ENCODE data around the gene TNIP1.

TNIP1 gene

DNA sequence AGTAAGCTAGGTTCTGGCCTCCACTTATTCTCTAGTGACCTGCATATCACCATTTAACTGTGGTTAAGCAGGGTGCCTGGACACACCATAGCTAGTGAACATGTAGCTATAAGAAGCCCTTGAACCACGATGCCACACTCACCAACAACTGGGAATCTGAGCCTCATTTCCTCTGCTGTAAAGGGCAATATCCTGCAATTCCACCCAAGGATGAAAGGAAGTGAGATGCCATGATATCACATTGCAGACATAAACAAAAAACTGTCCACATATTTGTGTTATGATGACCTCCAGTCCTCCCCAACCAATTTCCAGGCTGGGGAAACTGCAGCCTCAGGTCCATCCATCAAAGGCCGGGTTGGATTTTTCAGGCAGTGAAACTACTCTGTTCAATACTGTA is 10.4 kb downstream of the TNIP1 start:
- Mint-ChIP-seq H3K4me3 (no peak overlapping the region), H3K4me1 (peaks cover 96% of the 10 kb centered on the region), H3K27ac (no peak overlapping the region), H3K27me3 (no peaks in the 10 kb centered on the region), H3K9me3 (no peaks in the 10 kb centered on the region), H3K36me3 (ENCODE audit: low read depth) (peaks cover 47% of the 10 kb centered on the region)
- no peak for DNase-seq
- no peak for ATAC-seq

DNA sequence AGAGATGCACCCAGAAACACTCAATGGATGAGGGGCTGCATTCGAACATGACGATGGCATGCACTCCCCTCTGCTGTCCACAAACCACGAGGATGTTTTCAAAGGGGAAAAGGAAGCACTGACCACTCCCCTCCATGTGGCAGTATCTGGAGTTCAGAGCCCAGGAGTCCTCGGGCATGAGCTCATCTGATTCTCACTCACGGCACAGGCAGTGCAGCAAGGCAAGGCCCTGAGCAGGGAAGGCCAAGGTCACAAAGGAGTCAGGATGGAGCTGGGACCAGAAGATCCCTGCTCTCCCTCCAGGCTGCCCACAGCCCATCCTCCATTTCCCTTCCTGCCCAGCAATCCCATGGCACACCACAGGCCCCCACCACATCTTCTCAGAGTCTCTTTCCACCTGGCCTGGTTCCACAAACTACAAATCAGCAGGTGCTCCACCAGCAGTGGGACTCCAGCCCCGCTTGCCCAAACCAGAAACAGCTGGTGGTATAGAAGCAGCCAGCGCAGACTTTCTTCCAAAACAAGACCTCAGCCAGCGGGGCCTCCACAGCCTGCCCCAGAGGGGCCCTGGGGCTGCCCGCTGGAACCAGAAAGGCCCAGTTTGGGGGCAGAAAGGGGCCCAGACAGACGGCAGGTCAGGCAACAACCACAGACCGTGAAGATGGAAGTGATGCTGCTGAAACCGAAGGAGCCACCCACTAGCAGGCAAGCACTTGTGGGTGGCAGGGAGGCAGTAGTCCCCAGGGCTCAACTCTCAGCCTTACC is 12.2 kb downstream of the TNIP1 start:
- Mint-ChIP-seq H3K36me3 (ENCODE audit: low read depth) (peaks cover 35% of the 10 kb centered on the region), H3K9me3 (no peaks in the 10 kb centered on the region), H3K27ac (peak overlapping the region; percentile 83), H3K27me3 (no peaks in the 10 kb centered on the region), H3K4me3 (peak overlapping the region; percentile 55), H3K4me1 (peaks cover 99% of the 10 kb centered on the region)
- ATAC-seq (peak; percentile 83), DNase-seq (peak; percentile 77)

DNA sequence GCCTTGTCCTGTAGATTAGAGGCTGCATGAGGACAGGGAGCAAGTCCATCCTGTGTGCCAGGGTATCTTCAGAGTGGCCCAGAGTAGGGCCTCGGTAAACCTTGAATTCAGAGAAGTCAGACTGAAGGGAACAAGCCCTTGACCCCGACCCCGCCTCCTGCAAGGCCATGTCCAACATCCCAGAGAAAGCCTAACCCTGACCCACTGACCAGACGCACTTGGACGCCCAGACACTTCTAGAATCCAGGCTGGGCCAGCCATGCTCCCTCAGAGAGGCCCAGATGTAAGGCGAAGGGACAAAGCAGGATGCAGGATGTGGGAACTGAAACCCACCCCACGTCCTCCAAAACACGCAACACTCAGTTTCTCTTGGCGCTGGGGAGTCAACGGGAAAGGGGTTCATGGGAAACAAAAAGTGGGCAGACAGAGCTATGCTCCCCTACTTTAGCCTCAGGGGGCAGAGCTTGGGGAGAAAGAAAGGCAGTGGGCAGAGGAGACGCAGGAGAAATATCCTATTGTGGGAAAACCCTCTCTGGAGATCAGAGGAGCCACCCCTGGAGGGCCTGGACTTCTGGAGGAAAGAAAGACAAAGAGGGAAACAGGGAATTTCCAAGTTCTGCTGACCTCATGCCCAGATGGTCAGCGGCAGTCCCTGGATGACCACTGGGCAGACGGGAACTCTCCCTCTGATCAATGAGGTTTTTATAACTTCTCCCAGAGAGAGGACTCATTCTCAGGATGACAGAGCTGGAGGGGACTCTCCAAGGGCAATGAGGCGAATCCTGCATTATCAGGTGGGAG is 13.0 kb downstream of the TNIP1 start:
- H3K36me3 Mint-ChIP-seq (ENCODE audit: low read depth): peaks cover 37% of the 10 kb centered on the region
- no peak for DNase-seq
- ATAC-seq: no peak
- H3K27ac Mint-ChIP-seq: peak overlapping the region; percentile 83
- peak overlapping the region; percentile 55 for H3K4me3 Mint-ChIP-seq
- no peaks in the 10 kb centered on the region for H3K9me3 Mint-ChIP-seq
- H3K27me3 Mint-ChIP-seq: no peaks in the 10 kb centered on the region
- H3K4me1 Mint-ChIP-seq: peaks cover 100% of the 10 kb centered on the region

DNA sequence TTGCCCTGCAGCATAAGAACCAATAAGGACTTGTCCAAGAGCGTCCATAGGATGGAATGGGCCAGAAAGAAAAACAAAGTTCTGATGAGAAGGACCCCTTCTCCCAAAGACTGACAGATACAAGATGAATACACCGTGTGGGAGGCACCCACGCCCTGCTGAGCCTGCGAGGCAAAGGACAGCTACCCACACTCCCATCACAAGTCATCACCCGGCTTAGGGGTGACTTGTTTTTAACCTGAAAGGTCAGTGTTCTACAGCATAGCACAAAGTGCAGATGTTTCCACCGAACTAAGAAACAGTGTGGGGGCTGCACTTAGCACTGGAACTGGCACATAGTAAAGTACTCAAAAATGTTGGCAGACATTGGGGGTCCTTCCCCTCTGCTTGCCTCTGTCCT is 13.9 kb downstream of the TNIP1 start:
- peak; percentile 54 for DNase-seq
- Mint-ChIP-seq H3K27ac (peak overlapping the region; percentile 83), H3K9me3 (no peaks in the 10 kb centered on the region), H3K27me3 (no peaks in the 10 kb centered on the region), H3K4me1 (peaks cover 100% of the 10 kb centered on the region), H3K4me3 (peak overlapping the region; percentile 55), H3K36me3 (ENCODE audit: low read depth) (peaks cover 46% of the 10 kb centered on the region)
- peak; percentile 56 for ATAC-seq

DNA sequence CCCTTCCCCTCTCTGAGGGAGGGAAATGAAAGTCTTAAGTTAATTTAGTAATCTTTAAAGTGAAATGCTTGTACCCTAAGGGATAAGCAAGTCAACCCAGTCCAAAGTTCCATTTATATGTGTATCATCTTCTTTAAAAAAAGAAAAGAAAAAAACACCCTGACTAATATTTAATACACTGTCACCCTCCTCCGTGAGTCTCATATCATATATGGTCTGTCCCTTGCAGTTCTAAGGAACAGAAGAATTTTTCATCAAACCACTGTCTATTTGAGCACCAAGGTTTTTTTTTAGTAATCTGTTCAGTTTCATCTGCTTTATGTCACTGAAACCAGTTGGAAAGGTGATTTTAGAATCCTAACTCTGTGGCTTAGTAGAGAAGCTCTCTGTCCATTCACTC is 15.2 kb downstream of the TNIP1 start:
- H3K27ac Mint-ChIP-seq: peak overlapping the region; percentile 83
- DNase-seq (no peak), ATAC-seq (peak; percentile 20)
- H3K4me1 Mint-ChIP-seq: peaks cover 99% of the 10 kb centered on the region
- no peaks in the 10 kb centered on the region for H3K9me3 Mint-ChIP-seq
- no peaks in the 10 kb centered on the region for H3K27me3 Mint-ChIP-seq
- peaks cover 54% of the 10 kb centered on the region for H3K36me3 Mint-ChIP-seq (ENCODE audit: low read depth)
- peak overlapping the region; percentile 57 for H3K4me3 Mint-ChIP-seq

DNA sequence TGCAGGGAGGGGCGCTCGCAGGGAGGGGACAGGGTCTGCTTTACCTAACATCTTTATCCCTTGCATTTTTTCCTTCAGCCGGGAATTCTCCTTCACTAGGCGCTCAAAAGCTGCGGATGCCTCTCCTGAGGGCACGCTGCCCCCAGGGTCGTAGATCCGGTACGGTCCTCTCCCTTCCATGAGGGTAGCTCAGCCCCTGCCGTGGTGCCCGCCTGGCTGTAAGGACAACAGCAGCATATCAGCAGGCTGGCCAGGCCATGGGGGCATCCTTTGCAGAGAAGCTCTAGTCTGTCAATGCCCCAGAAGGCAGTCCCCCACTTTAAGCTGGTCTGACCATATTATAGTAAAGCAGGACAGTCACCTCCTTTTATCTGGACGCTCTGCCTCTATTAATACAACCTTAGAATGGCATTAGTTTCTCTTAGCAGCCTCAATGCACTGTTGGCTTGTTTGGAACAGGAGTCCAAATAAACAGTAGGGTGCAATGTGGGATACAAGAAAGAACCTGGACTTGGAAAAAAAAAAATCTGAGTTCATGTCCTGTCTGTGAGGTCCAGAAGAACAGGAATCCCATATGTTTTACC is 15.8 kb downstream of the TNIP1 start:
- Mint-ChIP-seq H3K36me3 (ENCODE audit: low read depth) (peaks cover 57% of the 10 kb centered on the region), H3K4me3 (no peak overlapping the region), H3K9me3 (no peaks in the 10 kb centered on the region), H3K27me3 (no peaks in the 10 kb centered on the region), H3K27ac (peak overlapping the region; percentile 83), H3K4me1 (peaks cover 99% of the 10 kb centered on the region)
- no peak for ATAC-seq
- no peak for DNase-seq

DNA sequence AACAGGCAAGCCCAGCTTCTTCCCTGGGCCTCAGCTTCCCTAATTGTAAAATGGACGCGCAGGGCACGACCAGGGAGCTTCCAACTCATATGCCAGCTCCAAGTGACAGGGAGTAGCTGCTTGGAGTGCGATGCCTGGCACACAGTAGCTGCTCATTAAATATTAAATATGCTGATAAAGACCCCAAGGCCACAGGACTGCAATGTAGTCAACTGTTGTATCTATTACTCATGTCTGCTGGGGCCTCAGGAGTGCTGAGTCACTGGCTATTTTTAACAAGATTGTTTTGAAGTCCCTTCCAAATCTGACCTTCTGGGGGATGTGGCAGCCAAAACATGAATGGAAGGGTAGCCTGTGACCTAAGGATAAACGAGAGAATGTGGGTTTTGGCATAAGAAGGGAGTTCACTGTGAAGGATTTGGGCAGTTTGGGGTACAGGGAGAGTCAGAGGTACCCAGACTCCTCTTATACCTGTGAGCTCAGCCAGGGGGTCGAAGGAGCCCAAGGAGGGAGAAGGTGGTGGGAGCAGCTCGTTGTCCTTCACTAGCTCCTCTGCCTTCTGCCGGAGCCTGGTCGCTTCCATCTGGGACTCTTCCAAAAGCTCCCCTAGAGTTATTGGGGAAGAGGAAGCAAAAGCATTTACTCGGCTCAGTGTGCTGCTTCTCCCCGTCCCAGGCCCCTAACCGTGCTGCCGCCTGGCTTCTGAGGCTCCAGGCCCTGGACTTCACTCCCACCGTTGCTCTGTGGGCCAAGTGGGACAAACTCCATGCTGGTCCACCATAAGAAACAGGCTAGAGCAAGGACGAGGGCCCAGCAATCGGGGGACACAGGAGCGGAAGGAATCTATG is 17.5 kb downstream of the TNIP1 start:
- Mint-ChIP-seq H3K4me1 (peaks cover 96% of the 10 kb centered on the region), H3K4me3 (peak overlapping the region; percentile 21), H3K27ac (peak overlapping the region; percentile 73), H3K27me3 (no peaks in the 10 kb centered on the region), H3K9me3 (no peaks in the 10 kb centered on the region), H3K36me3 (ENCODE audit: low read depth) (peaks cover 61% of the 10 kb centered on the region)
- no peak for DNase-seq
- ATAC-seq: no peak

DNA sequence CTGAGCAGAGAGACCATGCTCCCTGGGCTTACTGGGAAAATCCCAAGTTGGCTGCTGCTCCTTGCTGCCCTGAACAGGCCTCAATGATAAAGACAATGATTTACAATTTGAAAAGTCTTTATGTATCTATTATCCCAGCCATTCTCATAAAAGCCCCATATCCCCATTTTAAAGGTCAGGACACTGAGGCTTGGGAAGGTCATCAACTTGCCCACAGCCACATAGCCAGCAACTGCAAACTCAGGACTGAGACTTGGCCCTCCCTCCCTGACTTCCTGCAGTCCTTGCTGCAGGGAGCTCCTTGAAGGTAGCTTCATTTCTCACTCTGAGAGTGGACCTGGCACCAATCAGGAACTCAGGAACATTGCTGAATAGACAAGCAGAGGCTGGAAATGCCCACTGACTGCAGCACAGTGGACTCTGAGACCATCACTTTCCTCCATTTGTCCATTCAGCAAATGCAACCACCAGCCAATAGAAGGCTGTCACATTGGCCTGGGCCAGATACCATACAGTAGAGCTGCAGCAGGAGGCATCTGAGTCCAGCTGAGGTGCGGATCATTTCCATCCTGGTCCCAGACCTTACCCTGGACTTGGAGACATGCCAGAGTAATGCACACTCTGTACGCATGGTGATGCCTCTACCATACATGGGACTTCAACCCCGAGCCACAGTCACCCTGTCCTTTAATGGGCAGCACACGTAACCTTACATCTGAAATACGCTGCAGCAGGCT is 18.3 kb downstream of the TNIP1 start:
- Mint-ChIP-seq H3K4me1 (peaks cover 88% of the 10 kb centered on the region), H3K36me3 (ENCODE audit: low read depth) (peaks cover 60% of the 10 kb centered on the region), H3K4me3 (no peak overlapping the region), H3K27me3 (no peaks in the 10 kb centered on the region), H3K9me3 (no peaks in the 10 kb centered on the region), H3K27ac (peak overlapping the region; percentile 73)
- ATAC-seq: no peak
- DNase-seq: no peak

DNA sequence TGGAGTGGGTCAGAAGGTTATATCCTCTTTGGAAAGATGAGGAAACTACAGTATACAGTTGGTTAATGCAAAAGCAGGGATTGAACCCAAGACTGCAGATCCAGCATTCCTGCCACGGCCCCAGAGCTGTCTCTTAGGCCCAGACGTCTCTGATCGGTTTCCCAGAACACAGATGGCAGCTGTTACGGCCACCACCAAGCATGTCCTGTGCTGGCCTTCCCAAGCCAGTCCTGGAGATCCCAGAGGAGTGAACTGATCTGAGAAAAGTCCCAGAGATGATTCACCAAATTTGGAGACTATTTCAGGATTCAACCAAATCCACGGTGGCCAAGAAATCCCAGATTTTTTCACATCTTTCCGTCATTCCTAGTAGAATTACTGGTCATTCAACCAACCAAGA is 20.1 kb downstream of the TNIP1 start:
- no peaks in the 10 kb centered on the region for H3K9me3 Mint-ChIP-seq
- ATAC-seq: no peak
- H3K36me3 Mint-ChIP-seq (ENCODE audit: low read depth): peaks cover 67% of the 10 kb centered on the region
- H3K27me3 Mint-ChIP-seq: no peaks in the 10 kb centered on the region
- DNase-seq: no peak
- peak overlapping the region; percentile 69 for H3K27ac Mint-ChIP-seq
- peaks cover 82% of the 10 kb centered on the region for H3K4me1 Mint-ChIP-seq
- no peak overlapping the region for H3K4me3 Mint-ChIP-seq

DNA sequence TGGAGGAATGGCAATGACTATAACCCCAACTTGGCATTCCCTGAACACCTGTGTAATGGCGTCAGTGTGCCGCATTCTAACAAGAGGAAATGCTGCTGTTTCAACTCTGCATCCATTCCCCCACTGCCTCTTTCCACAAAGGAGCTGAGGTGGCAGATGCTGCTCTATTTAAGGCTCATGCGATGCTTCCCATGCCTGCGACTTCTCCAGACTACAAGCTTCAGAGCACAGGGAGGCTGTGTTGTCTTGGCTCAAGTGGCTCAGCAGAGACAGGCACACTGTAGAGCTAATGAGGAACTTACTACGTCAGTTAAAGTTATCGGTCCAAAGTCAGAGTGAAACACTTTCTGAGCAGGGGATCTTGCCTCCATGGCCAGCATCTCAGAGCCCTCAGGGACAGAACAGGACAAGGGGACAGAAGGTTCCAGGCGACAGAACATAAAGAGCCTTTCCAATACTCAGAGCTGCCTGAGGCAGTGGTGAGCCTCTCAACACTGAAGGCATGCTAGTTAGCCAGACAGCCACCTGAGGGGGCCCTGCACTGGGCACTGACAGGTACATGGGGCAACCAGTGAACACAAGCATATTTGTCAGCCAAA is 21.8 kb downstream of the TNIP1 start:
- Mint-ChIP-seq H3K4me3 (peak overlapping the region; percentile 53), H3K36me3 (ENCODE audit: low read depth) (peaks cover 80% of the 10 kb centered on the region), H3K27ac (peak overlapping the region; percentile 89), H3K27me3 (no peaks in the 10 kb centered on the region), H3K9me3 (no peaks in the 10 kb centered on the region), H3K4me1 (peaks cover 66% of the 10 kb centered on the region)
- ATAC-seq (no peak), DNase-seq (no peak)

DNA sequence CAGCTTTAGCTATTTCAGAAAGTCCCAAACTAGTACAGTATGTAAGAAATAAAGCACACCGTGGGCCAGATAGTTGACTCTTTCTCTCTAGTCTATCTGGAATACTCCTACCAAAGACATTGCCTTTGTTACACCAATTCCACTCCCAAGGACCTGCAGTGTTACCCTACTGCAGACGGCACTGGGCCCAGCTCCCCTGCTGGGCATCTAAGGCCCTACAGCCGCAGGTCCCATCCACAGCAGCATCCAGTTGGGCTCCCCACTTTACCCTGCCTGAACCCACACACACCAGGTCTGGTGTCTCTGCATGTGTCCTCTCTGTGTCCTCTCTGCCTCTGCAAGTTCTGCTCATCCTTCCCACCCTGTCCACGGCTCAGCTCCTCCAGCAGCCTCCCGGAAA is 22.5 kb downstream of the TNIP1 start:
- peak overlapping the region; percentile 31 for H3K27ac Mint-ChIP-seq
- no peak overlapping the region for H3K4me3 Mint-ChIP-seq
- DNase-seq (no peak), ATAC-seq (no peak)
- no peaks in the 10 kb centered on the region for H3K9me3 Mint-ChIP-seq
- peaks cover 59% of the 10 kb centered on the region for H3K4me1 Mint-ChIP-seq
- no peaks in the 10 kb centered on the region for H3K27me3 Mint-ChIP-seq
- H3K36me3 Mint-ChIP-seq (ENCODE audit: low read depth): peaks cover 78% of the 10 kb centered on the region

DNA sequence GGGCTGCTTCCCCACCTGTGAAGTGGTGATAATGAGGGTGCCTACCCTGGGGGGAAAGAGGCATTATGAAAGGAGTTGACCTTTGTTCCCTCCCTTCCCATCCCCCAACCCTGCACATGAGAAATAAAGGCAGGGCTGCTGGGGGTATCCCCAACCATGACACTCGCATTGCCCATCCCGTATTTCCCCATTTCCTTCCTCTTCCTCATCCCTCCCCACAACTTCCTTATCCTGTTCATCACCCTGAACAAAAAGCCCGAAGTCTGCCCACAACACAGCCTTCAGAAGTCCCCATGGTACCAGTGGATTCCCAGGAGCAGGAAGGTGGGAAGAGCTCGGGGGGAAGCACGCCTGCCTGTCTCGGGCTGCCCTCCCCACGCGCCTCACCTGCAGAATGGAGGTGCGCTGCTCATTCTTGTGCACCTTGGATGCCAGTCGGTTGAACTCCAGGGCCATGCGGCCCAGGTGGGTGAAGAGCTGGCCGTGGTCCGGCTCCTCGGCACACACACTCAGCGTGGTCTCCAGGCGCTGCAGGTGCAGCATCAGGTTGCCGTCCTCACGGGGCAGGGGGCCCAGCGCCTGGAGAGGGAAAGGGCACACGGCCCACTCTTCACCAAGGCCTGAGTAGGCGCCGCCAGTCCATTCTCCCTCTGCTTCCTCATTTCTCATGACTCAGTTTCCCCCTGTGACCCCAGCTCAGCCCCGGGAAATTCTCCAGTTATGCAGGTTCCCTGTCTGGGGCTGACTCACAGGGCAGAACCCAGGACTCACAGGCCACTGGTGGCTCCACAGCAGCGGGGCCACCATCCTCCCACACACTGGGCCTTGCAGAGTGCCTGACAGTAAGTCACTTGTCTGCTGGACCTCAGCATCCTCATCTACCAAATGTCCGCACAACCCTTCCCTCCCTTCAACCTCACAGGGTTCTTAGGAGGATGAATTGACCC is 24.2 kb downstream of the TNIP1 start:
- Mint-ChIP-seq H3K9me3 (no peaks in the 10 kb centered on the region), H3K27me3 (no peaks in the 10 kb centered on the region), H3K4me3 (no peak overlapping the region), H3K4me1 (peaks cover 50% of the 10 kb centered on the region), H3K27ac (peak overlapping the region; percentile 18), H3K36me3 (ENCODE audit: low read depth) (peaks cover 64% of the 10 kb centered on the region)
- no peak for DNase-seq
- no peak for ATAC-seq
